GM23338 (cell line): ENCODE measurements around the gene RAB11FIP3. TPM values are rescaled to one million over a fixed set of nuclear protein-coding genes. Genes with fewer than 3 reads are reported as not detected.

Experiments used
- ATAC-seq: fragments of 200-7000 bp; cut with Tn5 transposase; 3 replicates; pipeline ENCODE4 v1.9.1; 2020
- DNase-seq: peaks from one replicate; pipeline ENCODE4 v3.0.0-alpha.2; 2015; ENCODE audit warnings: low spot score
- H2AFZ ChIP-seq: fragments of 200-600 bp; sonication (generic); 2 replicates; pipeline ENCODE4 v1.8.0; 2016; ENCODE audit warnings: antibody characterized with exemption, mild to moderate bottlenecking, moderate library complexity
- H3F3A ChIP-seq: fragments of 200-600 bp; sonication (generic); replicated peaks from 2 replicates; pipeline ENCODE4 v1.8.0; 2017; ENCODE audit warnings: antibody characterized with exemption, mixed run types, low read depth
- H3K27ac ChIP-seq: fragments of 200-600 bp; sonication (generic); 2 replicates; pipeline ENCODE4 v1.6.1; 2016; ENCODE audit warnings: low read depth
- H3K27me3 ChIP-seq: fragments of 200-600 bp; sonication (generic); 2 replicates; pipeline ENCODE4 v1.8.0; 2016; ENCODE audit warnings: mild to moderate bottlenecking, mixed run types, moderate library complexity; ENCODE audit not compliant: insufficient read depth
- H3K36me3 ChIP-seq: fragments of 200-600 bp; sonication (generic); 2 replicates; pipeline ENCODE4 v1.8.0; 2016; ENCODE audit warnings: mild to moderate bottlenecking; ENCODE audit not compliant: insufficient read depth
- H3K4me1 ChIP-seq: fragments of 200-600 bp; sonication (generic); 2 replicates; pipeline ENCODE4 v1.8.0; 2016; ENCODE audit warnings: mild to moderate bottlenecking, moderate library complexity; ENCODE audit not compliant: insufficient read depth
- H3K4me2 ChIP-seq: fragments of 200-600 bp; sonication (generic); 2 replicates; pipeline ENCODE4 v1.7.1; 2017; ENCODE audit warnings: mixed run types
- H3K4me3 ChIP-seq: fragments of 200-600 bp; sonication (generic); 2 replicates; pipeline ENCODE4 v1.6.1; 2016; ENCODE audit warnings: mixed run types
- H3K79me2 ChIP-seq: fragments of 200-600 bp; sonication (generic); replicated peaks from 2 replicates; pipeline ENCODE4 v1.8.0; 2017; ENCODE audit warnings: mild to moderate bottlenecking; ENCODE audit not compliant: insufficient read depth
- H3K9me2 ChIP-seq: fragments of 200-600 bp; sonication (generic); 2 replicates; pipeline ENCODE4 v1.8.0; 2017; ENCODE audit not compliant: insufficient read depth
- H4K20me1 ChIP-seq: fragments of 200-600 bp; sonication (generic); replicated peaks from 2 replicates; pipeline ENCODE4 v1.8.0; 2017; ENCODE audit warnings: mild to moderate bottlenecking; ENCODE audit not compliant: insufficient read depth
- H3K27ac Mint-ChIP-seq: 2 replicates; pipeline ENCODE4 v1.8.0; 2020; ENCODE audit warnings: inconsistent platforms, mild to moderate bottlenecking, moderate library complexity, mixed read lengths
- H3K27me3 Mint-ChIP-seq: 3 replicates; pipeline ENCODE4 v1.8.0; 2022; ENCODE audit warnings: low read depth, mild to moderate bottlenecking, moderate library complexity, mixed read lengths, inconsistent platforms; ENCODE audit not compliant: insufficient read depth, poor library complexity
- H3K36me3 Mint-ChIP-seq: 3 replicates; pipeline ENCODE4 v1.8.0; 2021; ENCODE audit warnings: low read depth, mild to moderate bottlenecking, inconsistent platforms, moderate library complexity, mixed read lengths
- H3K4me1 Mint-ChIP-seq: 3 replicates; pipeline ENCODE4 v1.8.0; 2020; ENCODE audit warnings: mild to moderate bottlenecking, inconsistent platforms, mixed read lengths
- H3K4me3 Mint-ChIP-seq: 3 replicates; pipeline ENCODE4 v1.8.0; 2021; ENCODE audit warnings: moderate library complexity, mild to moderate bottlenecking, inconsistent platforms, mixed read lengths
- H3K9me3 Mint-ChIP-seq: 3 replicates; pipeline ENCODE4 v1.8.0; 2020; ENCODE audit warnings: moderate library complexity, mild to moderate bottlenecking, inconsistent platforms, mixed read lengths
- CREB1 ChIP-seq: fragments of 250-450 bp; sonication (Bioruptor Pico); IDR thresholded peaks from 2 replicates; pipeline ENCODE4 v1.5.0; 2020; ENCODE audit warnings: low read depth, mild to moderate bottlenecking, moderate library complexity
- EZH2 ChIP-seq: fragments of 200-600 bp; sonication (generic); IDR thresholded peaks from one replicate; pipeline ENCODE4 v1.8.0; 2017; ENCODE audit warnings: antibody characterized with exemption, mild to moderate bottlenecking, low read depth; ENCODE audit not compliant: unreplicated experiment
- EZH2phosphoT487 ChIP-seq: fragments of 200-600 bp; sonication (generic); IDR thresholded peaks from one replicate; pipeline ENCODE4 v1.8.1; 2018; ENCODE audit warnings: antibody characterized with exemption; ENCODE audit not compliant: unreplicated experiment
- POLR2AphosphoS5 ChIP-seq: IDR thresholded peaks from 2 replicates; pipeline ENCODE4 v1.6.1; 2016; ENCODE audit warnings: antibody characterized with exemption, low read depth
- REST ChIP-seq: IDR thresholded peaks from one replicate; pipeline ENCODE4 v1.6.1; 2018; ENCODE audit warnings: antibody characterized with exemption; ENCODE audit not compliant: unreplicated experiment
- ZNF331 ChIP-seq: fragments of 250-450 bp; sonication (Bioruptor Pico); IDR thresholded peaks from 2 replicates; pipeline ENCODE4 v1.5.0; 2020; ENCODE audit warnings: low read depth, mild to moderate bottlenecking, moderate library complexity
- ZNF462 ChIP-seq: fragments of 250-450 bp; sonication (Bioruptor Pico); IDR thresholded peaks from 2 replicates; pipeline ENCODE4 v1.5.0; 2020; ENCODE audit warnings: mild to moderate bottlenecking, moderate library complexity
- polyA plus RNA-seq: library from polyadenylated mRNA; unstranded; fragments of >200 nt; fragmentation: Nextera tagmentation; extraction: Ambion mirVana; gene quantifications from 2 replicates; pipeline ENCODE4 v1.2.1, GENCODE V29; 2016
- total RNA-seq: library from RNA; depleted of rRNA; stranded (reverse); fragments of >200 nt; shearing (Covaris generic); gene quantifications from 2 replicates; pipeline ENCODE4 v1.2.3, GENCODE V29; 2014

The RAB11FIP3 gene
- total and polyA plus RNA-seq, 2 experiments from 2014 or later = 3.2 to 29.2 TPM

- Histone ChIP-seq H3K27me3 (no peaks in the 10 kb centered on the region), H3K4me1 (peaks cover 16% of the 10 kb centered on the region), H3F3A (peaks cover 4% of the 10 kb centered on the region; the same call in 1 of the 2 replicates), H3K9me2 (no peaks in the 10 kb centered on the region), H3K36me3 (no peaks in the 10 kb centered on the region), H4K20me1 (no peaks in the 10 kb centered on the region), H3K79me2 (no peaks in the 10 kb centered on the region), H2AFZ (no peak overlapping the region), H3K4me2 (0 out of 2 replicates have a peak overlapping the region, but pooled peaks have one; percentile 27), H3K4me3 (no peak overlapping the region), H3K27ac (peak overlapping the region; percentile 89)
- no peak for TF ChIP-seq POLR2AphosphoS5
- no peak for TF ChIP-seq REST
- no peak for TF ChIP-seq ZNF331 (CRISPR knock-in tag)
- no peak for TF ChIP-seq EZH2
- no peak for TF ChIP-seq CREB1 (CRISPR knock-in tag)
- TF ChIP-seq EZH2phosphoT487 = no peak
- 0 out of 2 replicates have a peak, but pooled peaks have one; percentile 19 for TF ChIP-seq ZNF462 (CRISPR knock-in tag)
- Mint-ChIP-seq H3K4me1 (peaks cover 17% of the 10 kb centered on the region), H3K27ac (peak overlapping the region; percentile 85), H3K4me3 (no peak overlapping the region), H3K36me3 (peaks cover 8% of the 10 kb centered on the region), H3K9me3 (no peaks in the 10 kb centered on the region), H3K27me3 (peaks cover 8% of the 10 kb centered on the region)
- DNase-seq (peak; percentile 54), ATAC-seq (peak; percentile 87)
Observed at GRCh38 chr16:483341-484075, 58.1 kb downstream of the RAB11FIP3 start.
